ENCODE data around the gene WDR87.

The WDR87 gene

GRCh38 chr19:37907735-37908455 lies 1.5 kb upstream of the WDR87 start:
- Histone ChIP-seq H3K9me3 (no peaks in the 10 kb centered on the region), H3K4me3 (peak overlapping the region; percentile 80 to 87), H3K4me1 (peaks cover 0 to 21% (median 11%) of the 10 kb centered on the region in 4 donors), H3K27ac (peak overlapping the region in 1 of 2 donors; percentile 72), H3K27me3 (no peaks in the 10 kb centered on the region), H3K36me3 (no peaks in the 10 kb centered on the region)
- DNase-seq, result no peak
- intact Hi-C loops (cut with DNase I; ENCODE audit: low total_unique reads), result loop anchor here (10.0 kb wide), 2 partner anchors 317 to 427 kb away; partner anchors contain the start of genes CATSPERG and DPF1
- TF ChIP-seq, protein P1, sequence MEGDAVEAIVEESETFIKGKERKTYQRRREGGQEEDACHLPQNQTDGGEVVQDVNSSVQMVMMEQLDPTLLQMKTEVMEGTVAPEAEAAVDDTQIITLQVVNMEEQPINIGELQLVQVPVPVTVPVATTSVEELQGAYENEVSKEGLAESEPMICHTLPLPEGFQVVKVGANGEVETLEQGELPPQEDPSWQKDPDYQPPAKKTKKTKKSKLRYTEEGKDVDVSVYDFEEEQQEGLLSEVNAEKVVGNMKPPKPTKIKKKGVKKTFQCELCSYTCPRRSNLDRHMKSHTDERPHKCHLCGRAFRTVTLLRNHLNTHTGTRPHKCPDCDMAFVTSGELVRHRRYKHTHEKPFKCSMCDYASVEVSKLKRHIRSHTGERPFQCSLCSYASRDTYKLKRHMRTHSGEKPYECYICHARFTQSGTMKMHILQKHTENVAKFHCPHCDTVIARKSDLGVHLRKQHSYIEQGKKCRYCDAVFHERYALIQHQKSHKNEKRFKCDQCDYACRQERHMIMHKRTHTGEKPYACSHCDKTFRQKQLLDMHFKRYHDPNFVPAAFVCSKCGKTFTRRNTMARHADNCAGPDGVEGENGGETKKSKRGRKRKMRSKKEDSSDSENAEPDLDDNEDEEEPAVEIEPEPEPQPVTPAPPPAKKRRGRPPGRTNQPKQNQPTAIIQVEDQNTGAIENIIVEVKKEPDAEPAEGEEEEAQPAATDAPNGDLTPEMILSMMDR (IDR thresholded peaks at IDR 0.05), result no peak

- peak; percentile 94 to 96 for DNase-seq
- peaks cover 0 to 21% (median 11%) of the 10 kb centered on the region in 4 donors for H3K4me1 ChIP-seq
- no peaks in the 10 kb centered on the region for H3K36me3 ChIP-seq
- intact Hi-C loops (cut with DNase I; ENCODE audit: low total_unique reads), result loop anchor here (10.0 kb wide), 2 partner anchors 318 to 428 kb away; partner anchors contain the start of genes CATSPERG and DPF1
- H3K27ac ChIP-seq, result peak within 1 kb of the TSS; percentile 67 to 72
- peak within 1 kb of the TSS; percentile 80 to 87 for H3K4me3 ChIP-seq
- H3K9me3 ChIP-seq, result no peaks in the 10 kb centered on the region
- TF ChIP-seq, protein P1 (IDR thresholded peaks at IDR 0.05), result no peak
- no peaks in the 10 kb centered on the region for H3K27me3 ChIP-seq
These were observed 708 bp upstream of the WDR87 start, which contains the start of gene SIPA1L3 for GRCh38 chr19:37906869-37907734. TSS of gene SIPA1L3 (plus strand) at chr19:37907208. CDS start at chr19:38081566, 174,358 bp downstream.

DNA sequence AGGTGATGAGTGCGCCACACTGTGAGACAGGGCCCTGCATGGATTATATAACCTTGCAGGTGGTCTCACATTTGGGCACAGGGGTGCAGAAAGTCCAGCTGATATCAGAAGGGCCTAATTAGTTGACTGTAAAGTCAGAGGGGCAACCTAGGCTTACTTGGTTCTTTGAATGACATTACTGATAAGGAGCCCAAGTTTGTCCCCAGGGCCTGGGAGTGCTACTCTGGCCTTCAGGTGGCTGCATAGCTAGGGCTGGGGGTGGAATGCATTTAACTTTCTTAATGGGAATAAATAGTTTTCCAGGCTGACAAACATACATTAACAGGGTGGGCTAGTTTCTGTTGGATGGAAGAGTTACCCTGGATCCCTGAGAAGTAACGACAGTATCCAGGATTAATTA lies 3.3 kb downstream of the WDR87 start:
- no peak overlapping the region for H3K4me3 ChIP-seq
- H3K27me3 ChIP-seq, result no peaks in the 10 kb centered on the region
- H3K9me3 ChIP-seq, result no peaks in the 10 kb centered on the region
- H3K4me1 ChIP-seq, result peaks cover 0 to 12% (median 7%) of the 10 kb centered on the region in 4 donors
- H3K27ac ChIP-seq, result no peak overlapping the region
- no peaks in the 10 kb centered on the region for H3K36me3 ChIP-seq
- no peak for DNase-seq
- intact Hi-C loops (cut with DNase I; ENCODE audit: low total_unique reads), result loop anchor here (10.0 kb wide), 2 partner anchors 322 to 432 kb away; partner anchors contain the start of genes CATSPERG and DPF1
- TF ChIP-seq, protein P1 (IDR thresholded peaks at IDR 0.05), result no peak

DNA sequence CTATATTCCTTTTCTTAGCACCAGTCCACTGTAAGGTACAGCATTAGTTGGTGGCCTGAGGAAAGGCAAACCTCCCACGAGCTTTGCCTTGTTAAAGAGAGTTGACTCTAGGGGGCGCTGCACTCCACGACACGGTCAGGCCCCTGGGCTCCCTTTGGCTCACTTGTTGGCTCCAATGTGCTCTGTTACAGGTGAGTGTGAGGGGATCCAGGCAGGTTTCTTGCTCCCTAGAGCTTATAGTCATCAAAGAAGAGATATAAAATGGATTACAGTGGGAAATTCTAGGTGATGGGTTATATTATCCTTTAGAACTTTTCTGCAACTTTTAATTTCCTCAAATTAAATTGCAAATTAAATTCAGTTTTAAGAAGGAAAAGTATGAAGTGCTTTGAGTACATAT lies 3.7 kb downstream of the WDR87 start:
- no peaks in the 10 kb centered on the region for H3K9me3 ChIP-seq
- no peaks in the 10 kb centered on the region for H3K36me3 ChIP-seq
- DNase-seq, result peak; percentile 57 to 69
- H3K27ac ChIP-seq, result no peak overlapping the region
- TF ChIP-seq, protein P1 (IDR thresholded peaks at IDR 0.05), result peak; percentile 49 to 56
- H3K27me3 ChIP-seq, result no peaks in the 10 kb centered on the region
- H3K4me3 ChIP-seq, result no peak overlapping the region
- peaks cover 0 to 8% (median 3%) of the 10 kb centered on the region in 4 donors for H3K4me1 ChIP-seq
- intact Hi-C loops (cut with DNase I; ENCODE audit: low total_unique reads), result loop anchor here (10.0 kb wide), 2 partner anchors 322 to 432 kb away; partner anchors contain the start of genes CATSPERG and DPF1

- TF ChIP-seq, protein P1 (IDR thresholded peaks at IDR 0.05), result no peak
- intact Hi-C loops (cut with DNase I; ENCODE audit: low total_unique reads), result loop anchor here (10.0 kb wide), 3 partner anchors 195 to 435 kb away; partner anchors contain the start of genes CATSPERG and DPF1
- no peak for DNase-seq
These were observed 6.4 kb downstream of the WDR87 start for GRCh38 chr19:37899966-37900365.

More at GRCh38 chr19:37899966-37900365, 6.4 kb downstream of the WDR87 start:
- Histone ChIP-seq H3K36me3 (no peaks in the 10 kb centered on the region), H3K4me1 (no peaks in the 10 kb centered on the region), H3K4me3 (no peak overlapping the region), H3K27ac (no peak overlapping the region), H3K27me3 (no peaks in the 10 kb centered on the region), H3K9me3 (no peaks in the 10 kb centered on the region)
